CD4-positive, alpha-beta T cell treated with Interleukin-10 for 1 hour (primary cell): ENCODE measurements around the gene PTPRO.

Source experiments
- DNase-seq: peaks from one replicate; pipeline ENCODE4 v3.0.0-alpha.2; 2020

Gene PTPRO

DNA sequence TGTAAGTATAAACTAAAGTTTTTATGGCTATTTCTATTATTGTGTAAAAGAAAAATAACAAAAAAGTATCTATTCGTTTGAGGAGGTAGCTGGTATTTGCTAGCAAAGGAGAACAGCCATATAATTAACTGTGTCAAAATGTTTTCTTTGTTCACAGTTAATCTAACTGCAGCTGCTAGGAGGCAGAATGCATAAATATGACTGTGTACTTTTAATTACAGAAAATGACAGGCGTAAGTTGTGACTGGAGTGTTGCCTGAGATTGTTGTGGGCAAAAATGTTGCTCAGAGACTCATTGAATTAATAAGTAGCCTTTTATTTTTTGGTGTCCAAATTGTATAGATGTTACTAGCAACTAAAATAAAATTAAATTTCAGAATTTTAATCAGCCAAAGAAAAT, 33.5 kb downstream of the PTPRO start:
- DNase-seq, result no peak

DNA sequence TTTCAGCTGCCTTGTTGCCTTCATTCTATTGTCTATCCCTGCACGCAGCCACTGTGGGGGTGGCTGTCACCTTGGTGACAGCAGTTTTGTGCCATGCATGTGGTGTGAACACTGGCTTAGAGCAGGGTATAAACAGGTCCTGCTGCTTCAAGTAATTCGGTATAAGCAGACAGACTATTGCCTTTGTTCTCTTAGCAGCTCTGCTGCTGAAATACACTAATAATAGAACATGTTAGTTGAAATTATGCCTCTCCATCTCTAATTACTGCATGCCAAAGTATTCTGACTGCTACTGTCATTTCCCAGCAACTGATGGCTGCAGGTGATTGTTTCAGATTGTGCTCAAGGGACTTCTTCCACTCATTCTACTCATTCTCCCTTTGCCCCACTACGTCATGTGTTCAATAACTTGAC, 34.6 kb downstream of the PTPRO start:
- no peak for DNase-seq

DNA sequence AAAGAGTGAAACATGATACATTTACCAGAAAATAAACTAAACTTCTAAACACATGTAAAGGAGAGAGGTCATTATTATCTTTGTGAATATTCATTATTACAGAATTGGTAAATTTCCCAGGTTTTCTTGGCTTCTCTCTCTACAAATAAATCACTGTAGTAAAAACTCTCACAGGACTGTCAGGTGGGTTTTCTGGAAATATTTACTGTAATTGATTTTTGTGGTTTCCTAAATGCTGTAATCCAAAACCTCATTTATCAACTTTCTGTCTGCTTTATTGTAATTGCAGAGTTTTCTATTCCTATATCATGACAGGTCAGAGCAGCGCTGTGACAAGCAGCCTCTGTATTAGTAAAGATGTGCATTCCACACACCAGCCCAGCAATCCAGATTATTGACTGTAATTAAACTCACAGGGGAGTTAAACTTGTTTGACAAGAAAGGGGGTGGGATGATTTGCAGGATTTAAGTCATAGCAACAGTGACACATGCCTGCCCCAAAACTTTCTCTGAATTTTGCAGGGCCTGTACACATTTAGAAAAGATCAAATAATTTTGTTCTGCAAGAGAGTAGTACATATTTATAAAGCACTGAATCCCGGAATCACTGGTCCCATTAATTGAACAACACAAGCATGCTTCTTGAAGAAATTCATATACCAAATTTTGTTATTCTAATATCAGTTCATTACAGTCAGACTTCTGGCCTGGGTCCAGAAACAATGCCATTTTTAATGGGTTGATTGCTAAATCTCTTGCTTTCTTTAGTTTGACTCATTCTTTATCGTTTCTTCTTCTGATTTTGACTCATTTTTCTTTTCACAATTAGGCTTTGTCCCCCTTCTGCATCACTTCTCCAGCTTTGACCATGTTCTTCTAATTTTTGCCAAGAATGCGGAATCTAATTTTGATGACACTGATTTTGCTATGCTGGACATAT, 42.2 kb downstream of the PTPRO start:
- DNase-seq, result no peak

DNA sequence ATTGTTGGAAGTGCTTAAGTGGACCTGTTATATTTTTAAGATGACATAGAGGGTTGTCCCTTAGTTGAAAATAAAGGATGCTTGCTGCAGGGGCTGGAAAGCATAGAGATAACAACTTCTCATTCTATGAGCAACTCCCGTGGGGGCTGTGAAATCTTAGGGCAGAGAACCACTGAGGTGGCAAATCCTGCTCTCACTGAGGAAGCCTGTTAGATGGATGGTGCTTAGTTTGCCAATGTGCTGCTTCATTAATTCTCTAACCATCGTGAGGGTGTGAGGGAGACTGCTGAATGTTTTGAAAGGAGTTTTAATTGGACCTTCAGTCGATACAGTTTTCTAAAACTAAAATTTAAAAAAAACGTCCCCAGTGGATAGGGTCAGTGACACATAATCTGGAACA, 46.5 kb downstream of the PTPRO start:
- DNase-seq, result no peak

DNA sequence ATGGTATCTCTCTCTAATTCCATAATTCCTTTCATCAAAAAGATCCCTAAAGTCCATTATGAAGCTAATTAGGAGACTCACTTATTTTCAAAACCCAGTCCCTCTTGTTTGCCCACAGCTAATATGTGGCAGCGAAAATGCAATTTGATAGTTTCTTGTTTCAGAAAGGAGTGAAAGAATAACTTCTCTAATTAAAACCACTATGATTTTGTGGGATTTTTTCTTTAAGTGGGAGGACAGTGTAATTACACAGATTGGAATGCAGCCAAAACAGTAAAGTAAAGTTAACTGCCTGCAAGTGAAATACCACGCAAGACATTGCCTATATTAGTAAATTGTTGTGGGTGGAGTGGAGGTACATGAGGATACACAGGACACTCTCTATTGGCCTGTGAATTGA, 50.0 kb downstream of the PTPRO start:
- DNase-seq, result no peak

DNA sequence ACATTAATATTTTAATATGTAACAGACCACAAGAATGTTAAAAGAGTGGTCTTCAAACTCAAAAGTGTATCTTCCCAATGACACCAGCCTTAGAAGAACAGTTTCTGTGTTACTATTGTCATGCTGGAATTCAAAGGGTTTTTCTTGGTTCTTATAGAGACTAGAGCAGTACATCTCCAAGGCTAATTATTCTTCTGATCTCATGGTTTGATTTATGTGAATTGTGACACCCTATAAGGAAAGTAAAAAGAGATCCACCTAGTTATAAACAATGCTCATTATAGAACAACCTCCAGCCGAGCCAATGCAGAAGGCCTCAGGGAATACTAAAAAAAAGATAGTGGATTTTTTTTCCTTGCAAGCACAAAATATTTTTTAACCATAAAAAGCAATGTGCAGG, 65.5 kb downstream of the PTPRO start:
- DNase-seq, result no peak

DNA sequence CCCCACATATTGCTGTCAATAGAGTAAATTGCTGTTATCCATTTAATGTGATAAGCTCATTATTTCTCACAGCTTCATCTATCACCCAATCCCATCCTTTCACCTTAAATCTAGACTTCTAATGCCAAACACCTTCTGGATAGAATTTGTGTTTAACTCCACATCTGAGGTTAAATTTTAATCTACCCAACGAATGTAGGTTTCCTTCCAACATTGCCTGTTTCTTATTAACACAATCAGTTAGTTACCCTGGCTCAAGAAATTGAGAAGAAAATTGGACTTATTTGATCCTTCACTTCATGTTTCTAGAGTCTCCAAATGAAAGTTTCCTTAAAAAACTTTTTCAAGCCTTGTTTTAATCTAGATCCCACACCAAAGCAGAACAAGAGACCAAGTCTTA, 67.3 kb downstream of the PTPRO start:
- DNase-seq, result no peak

DNA sequence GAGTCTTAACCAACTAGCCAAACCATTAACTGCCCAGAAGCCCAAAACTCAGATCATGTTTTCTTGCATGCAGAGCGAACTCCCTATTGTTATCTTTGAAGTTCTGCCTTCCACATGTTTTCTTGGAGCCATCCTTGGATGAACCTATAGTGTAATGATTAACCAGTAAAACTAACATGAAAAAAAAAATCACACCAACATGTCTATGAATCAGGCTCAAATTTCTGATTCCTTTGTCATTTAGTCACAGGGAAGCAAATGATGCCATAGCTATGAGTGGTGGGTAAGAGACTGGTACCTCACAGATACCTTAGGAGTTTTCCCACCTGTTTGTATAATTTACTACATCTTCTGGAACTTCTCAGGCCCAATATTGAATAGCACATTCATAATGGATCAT, 70.7 kb downstream of the PTPRO start:
- DNase-seq, result no peak

DNA sequence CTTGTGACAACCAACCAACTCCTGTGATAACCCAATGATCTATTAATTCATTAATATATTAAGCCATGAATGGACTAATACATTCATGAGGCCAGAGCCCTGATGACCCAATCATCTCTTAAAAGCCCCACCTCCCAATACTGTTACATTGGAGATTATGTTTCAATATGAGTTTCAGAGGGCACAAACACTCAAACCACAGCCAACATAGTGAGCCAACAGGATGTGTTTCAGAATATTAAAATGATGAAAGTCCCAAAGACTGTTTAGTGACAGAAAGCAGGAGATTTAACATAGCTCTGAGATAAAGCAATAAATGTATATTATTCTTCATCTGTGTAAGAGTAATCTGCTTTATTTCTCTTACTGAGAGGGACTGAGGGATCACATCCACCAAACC, 71.7 kb downstream of the PTPRO start:
- no peak for DNase-seq

DNA sequence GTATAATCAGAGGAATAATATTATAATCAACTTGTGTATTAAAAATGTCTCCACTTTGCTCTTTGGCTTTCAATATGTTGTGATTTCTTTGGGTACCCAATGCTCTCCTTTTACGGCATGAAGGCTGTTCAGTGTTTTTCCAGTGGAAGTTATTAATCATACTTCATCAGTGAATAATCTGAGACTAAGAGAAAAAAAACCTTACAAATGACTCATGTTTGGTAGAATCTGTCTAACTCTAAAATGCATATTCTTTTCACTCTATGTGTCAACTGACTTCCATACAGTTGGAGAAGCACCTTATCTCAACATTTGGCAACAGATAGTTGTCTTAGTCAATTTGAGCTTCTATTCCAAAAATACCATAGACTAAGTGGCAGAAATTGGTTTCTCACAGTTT, 82.2 kb downstream of the PTPRO start:
- DNase-seq, result no peak

DNA sequence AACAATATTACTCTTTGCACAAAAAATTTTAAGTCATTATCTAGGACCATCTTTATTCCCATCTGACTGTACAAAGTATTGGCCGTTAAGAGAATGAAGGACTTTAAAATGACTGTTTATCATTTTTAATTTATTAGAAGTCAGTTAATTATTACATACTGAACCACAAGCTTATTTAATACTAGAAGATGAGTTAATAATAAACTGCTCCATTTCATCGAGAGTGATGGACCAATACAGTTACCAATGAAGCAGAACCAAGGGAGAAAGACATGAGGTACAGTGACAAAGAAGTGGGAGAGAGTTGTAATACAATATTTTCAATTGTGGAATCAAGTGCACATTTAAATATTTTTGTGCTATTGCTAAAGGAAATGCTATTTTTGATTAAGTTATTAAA, 83.3 kb downstream of the PTPRO start:
- DNase-seq, result no peak

DNA sequence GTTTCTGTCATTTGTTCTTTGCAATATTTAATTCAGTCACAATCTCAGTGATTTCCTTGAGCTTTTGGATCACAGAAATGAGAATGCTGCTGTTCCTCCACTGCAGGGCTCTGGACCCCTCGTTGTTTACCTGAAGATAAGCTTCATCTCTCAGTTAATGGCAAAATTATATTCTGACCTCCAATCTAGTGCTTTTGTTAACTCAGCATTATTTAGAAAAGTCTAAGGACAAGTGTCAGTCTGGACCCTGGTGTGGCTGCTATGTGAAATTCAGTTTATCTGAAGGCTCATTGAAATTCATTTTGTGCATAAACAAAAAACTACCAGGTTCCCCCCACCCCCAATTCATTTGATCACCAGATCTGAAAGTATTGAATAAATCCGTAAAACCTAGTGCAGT, 84.7 kb downstream of the PTPRO start:
- no peak for DNase-seq

DNA sequence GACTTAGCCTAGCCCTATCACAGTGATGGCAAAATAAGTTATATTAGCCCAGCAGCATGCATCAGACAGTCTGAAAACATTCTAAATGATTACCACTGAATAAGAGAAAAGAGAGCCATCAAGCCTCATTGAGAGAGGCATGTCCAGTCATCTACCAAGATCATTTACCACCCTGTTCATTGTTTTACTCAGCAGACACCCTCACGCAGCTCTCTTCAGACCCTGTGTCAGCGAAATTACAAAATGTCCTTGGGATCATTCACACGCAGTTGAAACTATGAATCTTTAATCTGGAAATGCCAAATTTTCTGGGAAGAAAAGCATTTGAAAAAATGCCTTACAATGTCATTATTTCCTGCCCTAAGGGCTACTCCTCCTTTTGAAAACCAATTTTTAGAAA, 89.5 kb downstream of the PTPRO start:
- no peak for DNase-seq

DNA sequence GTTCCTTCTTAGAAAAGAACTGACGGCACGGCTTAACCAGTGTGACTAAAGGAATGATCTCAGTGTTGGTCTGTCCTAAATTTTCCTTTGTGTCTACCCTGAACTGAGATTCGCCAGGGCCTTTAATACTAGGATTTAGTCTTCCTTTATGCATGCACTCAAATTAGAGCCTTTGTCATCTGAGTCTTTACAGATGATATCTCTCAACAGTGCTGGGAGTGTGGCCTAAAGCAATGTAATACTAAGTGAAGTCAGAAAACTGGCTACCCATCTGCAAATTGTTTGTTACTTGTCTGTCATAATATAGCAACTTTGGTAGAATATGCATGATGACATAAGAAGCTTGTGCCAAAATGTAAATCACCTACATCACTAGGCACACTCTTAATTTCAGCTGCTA, 95.4 kb downstream of the PTPRO start:
- DNase-seq, result no peak

DNA sequence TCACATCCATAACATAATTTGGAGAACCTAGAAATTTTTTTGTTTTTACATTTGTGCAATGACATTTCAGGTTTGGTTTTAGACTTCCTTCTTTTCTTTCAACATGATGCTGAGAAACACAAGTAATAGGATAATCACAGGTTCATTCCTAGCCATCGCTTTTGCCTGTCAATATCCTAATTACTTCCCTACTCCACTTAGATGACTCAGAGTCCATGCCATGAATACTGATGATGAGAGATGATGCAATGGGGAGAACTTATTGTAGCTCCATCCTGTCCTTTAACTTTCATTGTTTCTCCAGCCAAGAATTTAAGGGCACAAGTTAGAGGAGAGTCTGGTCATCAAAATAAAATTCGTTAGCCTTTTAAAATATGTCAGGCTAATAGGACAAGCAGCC, 101.3 kb downstream of the PTPRO start:
- DNase-seq, result no peak

DNA sequence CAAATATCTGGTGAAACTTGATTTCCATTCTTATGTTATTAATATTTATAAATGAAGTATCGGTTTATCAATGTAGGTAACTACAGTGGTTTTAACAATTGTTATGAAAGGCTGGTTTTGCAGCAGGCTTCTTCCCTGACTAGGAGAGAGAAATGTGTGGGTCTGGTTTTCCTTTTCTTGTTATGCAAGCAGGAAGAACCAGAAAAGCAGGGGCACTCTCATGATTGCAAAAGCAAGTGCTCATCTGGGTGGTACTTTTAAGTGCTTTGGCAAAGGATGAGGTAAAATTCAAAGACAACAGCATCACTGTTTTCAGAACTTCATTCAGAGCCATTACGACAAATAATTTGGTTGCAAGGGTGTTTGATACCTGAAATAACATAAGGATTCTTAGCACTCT, 105.6 kb downstream of the PTPRO start:
- no peak for DNase-seq

DNA sequence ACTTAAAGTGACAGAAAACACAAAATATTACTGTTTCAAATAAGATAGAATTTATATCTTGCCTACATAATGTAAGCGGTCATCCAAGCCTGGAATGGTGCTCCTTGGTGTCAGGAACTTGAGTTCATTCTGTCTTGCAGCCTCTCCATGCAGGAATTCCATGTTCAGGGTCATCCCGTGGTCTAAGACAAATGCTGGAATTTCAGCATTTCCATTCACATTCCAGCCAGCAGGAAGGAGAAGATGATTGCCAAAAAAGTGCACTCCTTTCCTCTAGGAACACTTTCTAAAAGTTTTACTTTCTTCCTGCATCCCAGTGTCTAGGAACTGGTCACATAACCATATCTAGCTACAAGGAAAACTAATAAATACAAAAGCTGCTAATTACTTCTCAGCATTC, 106.3 kb downstream of the PTPRO start:
- no peak for DNase-seq

DNA sequence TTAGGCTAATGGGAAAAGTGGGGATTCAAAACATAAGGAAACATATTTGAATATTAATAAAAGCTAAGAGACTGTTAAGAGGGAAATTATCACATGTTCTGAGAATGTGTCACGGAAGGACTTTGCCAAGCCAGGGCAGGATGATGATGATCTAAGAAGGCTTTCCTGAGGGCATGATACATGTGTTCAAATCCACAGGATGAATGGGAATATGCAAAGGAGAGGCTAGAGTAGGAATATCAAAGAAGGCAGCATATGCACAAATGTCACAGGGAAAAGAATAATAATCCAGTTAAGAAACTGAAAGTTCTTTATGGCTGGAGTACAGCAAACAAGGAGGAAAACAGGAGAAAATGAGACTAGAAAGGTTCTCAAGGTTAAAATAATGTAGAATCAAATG, 107.0 kb downstream of the PTPRO start:
- no peak for DNase-seq

DNA sequence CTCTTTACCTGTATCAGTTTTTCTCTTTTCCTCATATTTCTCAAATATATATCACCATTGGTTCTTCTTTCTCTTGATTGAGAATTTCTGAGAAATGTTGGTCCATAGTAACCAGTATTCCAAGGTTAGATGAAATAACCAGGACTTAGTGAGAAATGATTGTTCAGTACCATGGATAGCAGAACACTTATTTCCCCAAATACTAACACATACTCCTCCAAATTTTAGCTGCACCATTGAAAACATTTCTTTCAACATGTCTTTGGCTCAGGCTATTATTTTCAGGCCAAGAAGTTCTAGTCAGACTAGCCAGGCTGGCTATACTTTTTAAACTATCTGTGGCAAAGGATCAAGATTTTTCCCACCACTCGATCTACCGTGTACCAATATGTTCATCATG, 113.3 kb downstream of the PTPRO start:
- no peak for DNase-seq

DNA sequence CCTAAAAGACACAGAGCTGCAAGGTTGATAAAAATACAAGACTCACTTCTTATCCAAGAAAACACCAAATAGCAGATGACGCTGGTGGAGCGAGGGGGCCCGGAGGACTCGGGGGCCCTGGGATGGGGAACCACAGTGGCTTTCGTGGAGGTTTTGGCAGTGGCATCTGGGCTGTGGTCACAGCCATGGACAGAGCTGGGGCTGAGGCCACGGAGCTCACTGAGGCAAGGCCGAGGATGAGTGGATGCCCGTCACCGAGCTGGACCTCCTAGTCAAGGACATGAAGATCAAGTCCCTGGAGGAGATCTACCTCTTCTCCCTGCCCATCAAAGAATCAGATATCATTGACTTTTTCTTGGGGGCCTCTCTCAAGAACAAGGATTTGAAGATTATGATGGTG, 117.2 kb downstream of the PTPRO start:
- DNase-seq, result no peak

DNA sequence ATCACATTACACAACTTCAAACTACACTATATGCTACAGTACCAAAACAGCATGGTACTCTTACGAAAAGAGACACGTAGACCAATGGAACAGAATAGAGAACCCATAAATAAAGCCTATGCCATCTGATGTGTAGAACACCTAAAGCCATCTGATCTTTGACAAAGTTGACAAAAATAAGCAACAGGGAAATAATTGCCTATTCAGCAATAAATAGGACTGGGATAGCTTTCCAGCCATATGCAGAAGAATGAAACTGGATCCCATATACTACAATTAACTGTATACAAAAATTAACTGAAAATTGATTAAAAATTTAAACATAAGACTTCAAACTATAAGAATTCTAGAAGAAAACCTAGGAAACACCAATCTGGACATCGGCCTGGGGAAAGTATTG, 120.7 kb downstream of the PTPRO start:
- DNase-seq, result no peak

DNA sequence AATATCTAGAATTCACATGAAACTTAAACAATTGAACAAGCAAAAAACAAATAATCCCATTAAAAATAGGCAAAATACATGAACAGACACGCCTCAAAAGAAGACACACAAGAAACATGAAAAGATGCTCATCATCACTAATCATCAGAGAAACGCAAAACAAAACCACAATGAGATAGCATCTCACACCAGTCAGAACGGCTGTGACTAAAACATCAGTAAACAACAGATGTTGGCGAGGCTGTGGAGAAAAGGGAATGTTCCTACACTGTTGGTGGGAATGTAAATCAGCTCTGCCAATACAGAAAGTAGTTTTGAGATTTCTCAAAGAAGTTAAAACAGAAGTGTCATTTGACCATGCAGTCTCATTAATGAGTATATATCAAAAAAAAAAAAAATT, 121.3 kb downstream of the PTPRO start:
- DNase-seq, result no peak

DNA sequence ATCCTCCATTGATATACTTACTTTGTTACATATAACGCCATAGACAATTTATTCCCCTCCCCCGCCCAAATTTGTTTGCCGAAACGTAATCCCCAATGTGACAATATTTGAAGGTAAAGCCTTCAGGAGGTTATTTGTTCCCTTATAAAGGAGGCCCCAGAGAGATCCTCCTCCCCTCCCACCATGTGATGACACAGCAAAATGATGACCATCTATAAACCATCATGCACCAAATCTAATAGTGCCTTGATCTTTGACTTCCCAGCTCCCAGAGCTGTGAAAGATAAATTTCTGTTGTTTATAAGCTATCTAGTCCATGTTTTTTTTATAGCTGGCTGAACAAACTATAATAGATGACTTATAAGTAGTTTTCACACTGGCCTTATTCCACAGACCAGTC, 122.2 kb downstream of the PTPRO start:
- no peak for DNase-seq

DNA sequence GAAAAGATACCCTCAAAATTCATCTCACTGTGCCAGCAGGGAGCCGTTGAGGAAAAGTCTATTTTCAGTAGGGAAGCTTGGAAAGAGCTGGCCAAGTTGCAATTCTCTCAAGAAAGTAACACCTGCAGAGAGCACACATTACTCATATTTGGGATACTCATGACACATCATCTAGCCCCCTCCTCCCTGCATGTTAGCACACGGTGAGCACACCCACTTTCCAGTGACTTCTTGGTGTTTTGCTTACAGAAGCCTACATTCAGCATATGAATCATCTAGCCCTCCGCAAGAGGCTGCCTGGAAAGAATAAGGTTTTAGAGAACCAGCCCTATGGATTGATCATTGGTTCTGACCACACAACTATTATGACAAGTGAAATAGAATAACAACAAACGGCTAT, 124.5 kb downstream of the PTPRO start:
- no peak for DNase-seq

DNA sequence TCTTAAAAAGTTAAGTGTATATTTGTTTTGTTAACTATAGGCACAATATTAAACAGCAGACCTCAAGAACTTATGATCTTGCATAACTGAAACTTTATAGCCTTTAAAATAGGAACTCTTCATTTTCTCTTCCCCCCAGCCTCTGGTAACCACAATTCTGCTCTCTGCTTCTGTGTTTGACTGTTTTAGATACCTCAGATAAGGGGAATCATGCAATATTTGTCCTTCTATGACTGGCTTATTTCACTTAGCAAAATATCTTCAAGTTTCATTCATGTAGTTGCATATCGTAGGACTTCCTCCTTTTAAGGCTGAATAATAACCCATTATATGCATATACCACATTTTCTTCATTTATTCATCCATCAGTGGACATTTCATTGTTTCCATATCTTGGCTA, 131.3 kb downstream of the PTPRO start:
- no peak for DNase-seq
